Activated T-cell treated with anti-CD3 and anti-CD28 coated beads, Interleukin-2, amount 50 U/mL, for 72 hours (primary cell): ENCODE measurements around the gene SGMS1. TPM values are rescaled to one million over a fixed set of nuclear protein-coding genes. Genes with fewer than 3 reads are reported as not detected.

Experiments
- ATAC-seq, 2 donors: fragments of 150-1000 bp; cut with Tn5 transposase; replicated peaks in 1 of 2; 2 replicates each; pipeline ENCODE4 v1.10.0; 2021; ENCODE audit warnings: moderate library complexity in 2 of 2, mild to moderate bottlenecking in 1 of 2
- DNase-seq, 2 donors: peaks; one replicate each; pipeline ENCODE4 v3.0.0; 2021 to 2022; ENCODE audit warnings: mixed read lengths in 1 of 2
- H3K27ac Mint-ChIP-seq: one replicate; pipeline ENCODE4 v1.8.0; 2022; ENCODE audit warnings: mild to moderate bottlenecking, moderate library complexity, mixed read lengths
- H3K27me3 Mint-ChIP-seq: one replicate; pipeline ENCODE4 v1.8.0; 2022; ENCODE audit warnings: low read depth, mixed read lengths
- H3K36me3 Mint-ChIP-seq, 2 donors: one replicate each; pipeline ENCODE4 v1.8.0; 2022; ENCODE audit warnings: mixed read lengths in 2 of 2, mild to moderate bottlenecking in 1 of 2; ENCODE audit not compliant: insufficient read depth in 2 of 2
- H3K4me1 Mint-ChIP-seq: one replicate; pipeline ENCODE4 v1.8.0; 2022; ENCODE audit warnings: low read depth, mixed read lengths
- H3K4me3 Mint-ChIP-seq, 2 donors: one replicate each; pipeline ENCODE4 v1.8.0; 2022; ENCODE audit warnings: mild to moderate bottlenecking in 2 of 2, mixed read lengths in 2 of 2, moderate library complexity in 2 of 2
- H3K9me3 Mint-ChIP-seq, 2 donors: one replicate each; pipeline ENCODE4 v1.8.0; 2022; ENCODE audit warnings: mixed read lengths in 2 of 2
- total RNA-seq, 2 donors: library from RNA; stranded (reverse); gene quantifications; one replicate each; pipeline ENCODE4 v1.2.3, GENCODE V29; 2022

Gene SGMS1
- total RNA-seq, 2 donors from 2014 or later, result 8.9 to 9.7 TPM

DNA sequence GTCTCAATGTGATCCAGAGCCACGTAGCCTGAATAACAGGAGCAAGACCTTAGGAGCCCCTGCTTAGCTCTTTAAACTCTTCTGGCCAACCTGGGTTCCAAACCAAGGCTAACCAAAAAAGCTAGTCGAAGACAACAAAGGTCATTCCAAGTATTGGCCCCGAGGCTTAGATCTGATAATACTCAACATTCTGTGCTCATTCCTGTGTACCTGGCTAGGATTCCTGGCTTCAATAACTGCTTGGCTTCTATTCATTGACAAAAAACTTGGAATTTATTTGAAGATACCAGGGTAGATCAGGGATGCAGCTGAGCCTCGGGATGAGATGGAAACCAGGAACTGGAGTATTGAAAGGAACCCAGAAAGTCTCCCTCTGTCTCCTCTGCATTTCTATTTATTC is 4.1 kb upstream of the SGMS1 start:
- no peak overlapping the region for H3K4me3 Mint-ChIP-seq
- peaks cover 28% of the 10 kb centered on the region for H3K4me1 Mint-ChIP-seq
- peaks cover 0 to 3% of the 10 kb centered on the region in 2 donors for H3K36me3 Mint-ChIP-seq
- H3K27ac Mint-ChIP-seq, result no peak overlapping the region
- DNase-seq (no peak), ATAC-seq (no peak)
- peaks cover 26% of the 10 kb centered on the region for H3K27me3 Mint-ChIP-seq
- no peaks in the 10 kb centered on the region for H3K9me3 Mint-ChIP-seq

DNA sequence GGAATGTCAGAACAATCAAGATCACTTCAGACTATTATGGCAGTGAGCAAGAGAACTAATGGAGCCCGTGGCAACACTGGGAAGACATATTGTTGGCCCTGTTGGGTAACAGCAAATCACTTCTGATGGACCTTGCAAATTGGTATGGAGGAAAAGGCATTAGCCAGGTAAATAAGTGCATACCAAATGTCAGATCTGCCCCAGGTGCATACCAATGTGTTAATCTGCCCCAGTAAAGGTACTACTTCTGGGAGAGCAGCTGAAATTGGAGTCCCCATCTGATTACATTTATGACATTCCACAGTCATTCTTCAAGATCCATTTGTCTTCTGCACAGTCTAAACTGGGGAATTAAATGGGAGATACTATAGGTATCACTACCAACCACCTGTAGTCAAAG is 3.7 kb upstream of the SGMS1 start:
- H3K36me3 Mint-ChIP-seq, result peaks cover 0 to 3% of the 10 kb centered on the region in 2 donors

DNA sequence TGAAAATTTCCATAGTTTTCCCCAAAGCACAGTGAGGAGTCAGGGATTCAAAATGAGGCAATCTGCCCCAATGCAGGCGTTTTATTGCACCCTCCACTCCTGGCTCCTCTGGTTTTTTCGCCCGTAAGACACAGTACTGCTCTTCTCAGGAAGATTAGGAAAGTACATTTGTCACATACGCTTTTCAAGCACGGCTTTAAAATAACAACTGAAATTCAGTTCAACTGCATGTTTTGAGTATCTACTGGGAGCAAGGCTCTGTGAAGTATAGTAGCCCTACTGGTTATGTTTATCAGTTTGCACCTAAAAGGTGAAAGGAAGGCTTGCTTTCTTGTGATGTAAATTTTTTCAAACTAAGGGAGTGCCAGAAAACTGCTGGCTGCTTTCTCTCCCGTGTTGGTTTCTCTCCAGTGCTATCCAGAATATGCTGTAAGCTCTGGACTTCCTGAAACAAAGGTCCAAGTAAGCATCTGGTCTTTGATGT is 1.9 kb upstream of the SGMS1 start:
- peaks cover 0 to 3% of the 10 kb centered on the region in 2 donors for H3K36me3 Mint-ChIP-seq
- peak overlapping the region; percentile 75 for H3K27ac Mint-ChIP-seq
- peaks cover 8% of the 10 kb centered on the region for H3K27me3 Mint-ChIP-seq
- peaks cover 46% of the 10 kb centered on the region for H3K4me1 Mint-ChIP-seq
- DNase-seq (no peak), ATAC-seq (no peak)
- peak overlapping the region; percentile 93 to 97 for H3K4me3 Mint-ChIP-seq
- H3K9me3 Mint-ChIP-seq, result no peaks in the 10 kb centered on the region

More for the DNA sequence above, 3.7 kb upstream of the SGMS1 start:
- ATAC-seq, result no peak
- Mint-ChIP-seq H3K9me3 (no peaks in the 10 kb centered on the region), H3K4me1 (peaks cover 30% of the 10 kb centered on the region), H3K4me3 (no peak overlapping the region), H3K27ac (no peak overlapping the region), H3K27me3 (peaks cover 21% of the 10 kb centered on the region)
- DNase-seq, result no peak

DNA sequence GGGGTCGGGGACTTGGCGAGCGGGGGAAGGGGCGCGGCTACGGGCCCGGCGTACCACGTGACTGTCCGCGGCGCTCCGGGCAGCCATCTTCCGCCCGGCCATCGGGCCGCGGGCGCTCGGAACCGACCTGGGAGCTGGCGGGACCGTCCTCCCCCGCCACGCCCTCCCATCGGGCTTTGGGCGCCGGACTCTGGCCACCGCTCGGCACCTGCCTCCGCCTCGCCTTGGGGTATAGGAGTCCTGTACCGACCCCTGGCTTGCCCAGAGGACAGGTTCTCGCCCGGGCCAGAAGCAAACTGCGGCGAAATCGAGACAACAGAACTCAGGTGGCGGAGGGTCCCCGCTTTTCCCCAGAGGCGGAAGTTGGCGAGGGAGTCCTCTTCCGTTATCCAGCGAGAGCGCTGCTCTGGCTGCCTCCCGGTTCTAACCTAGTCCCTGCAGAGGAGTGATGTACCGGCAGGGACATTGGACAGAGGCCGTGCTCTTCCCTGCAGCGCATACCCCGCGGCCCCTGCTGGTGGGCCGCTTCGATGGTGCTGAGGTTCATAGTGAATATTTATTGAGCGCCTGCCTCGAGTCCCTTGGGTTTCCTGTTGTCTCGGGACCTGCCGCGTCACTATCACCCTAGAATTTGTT is 1.2 kb upstream of the SGMS1 start:
- peaks cover 3% of the 10 kb centered on the region for H3K27me3 Mint-ChIP-seq
- peak; percentile 44 to 54 for ATAC-seq

DNA sequence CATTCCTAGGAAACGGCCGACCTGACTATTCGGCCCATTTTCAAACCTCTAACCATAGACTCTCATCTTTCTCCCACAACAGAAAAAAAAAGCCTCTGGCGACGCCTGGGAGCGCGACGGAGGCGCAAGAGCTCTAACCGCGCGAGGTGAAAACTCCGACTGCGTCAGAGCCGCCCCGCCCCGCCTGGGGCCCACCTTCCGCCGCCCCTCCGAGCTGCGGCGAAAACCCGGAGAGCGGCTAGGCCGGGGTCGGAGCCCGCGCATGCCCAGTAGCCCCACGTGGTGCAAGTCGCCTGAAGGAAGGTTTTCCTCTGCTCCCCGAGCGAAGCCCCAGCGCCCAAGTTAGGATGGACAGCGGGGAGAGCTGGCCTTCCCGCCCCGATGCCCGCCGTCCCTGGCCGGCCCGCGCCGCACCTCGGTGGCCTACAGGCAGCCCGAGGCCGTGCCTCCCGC is 683 bp upstream of the SGMS1 start:
- Mint-ChIP-seq H3K27me3 (no peaks in the 10 kb centered on the region), H3K36me3 (peaks cover 0 to 3% of the 10 kb centered on the region in 2 donors)

More for the DNA sequence above, 1.2 kb upstream of the SGMS1 start:
- peak overlapping the region; percentile 75 for H3K27ac Mint-ChIP-seq
- H3K4me3 Mint-ChIP-seq, result peak overlapping the region; percentile 93 to 97
- H3K4me1 Mint-ChIP-seq, result peaks cover 46% of the 10 kb centered on the region
- DNase-seq, result peak; percentile 55 to 57
- H3K9me3 Mint-ChIP-seq, result no peaks in the 10 kb centered on the region
- H3K36me3 Mint-ChIP-seq, result peaks cover 0 to 3% of the 10 kb centered on the region in 2 donors

DNA sequence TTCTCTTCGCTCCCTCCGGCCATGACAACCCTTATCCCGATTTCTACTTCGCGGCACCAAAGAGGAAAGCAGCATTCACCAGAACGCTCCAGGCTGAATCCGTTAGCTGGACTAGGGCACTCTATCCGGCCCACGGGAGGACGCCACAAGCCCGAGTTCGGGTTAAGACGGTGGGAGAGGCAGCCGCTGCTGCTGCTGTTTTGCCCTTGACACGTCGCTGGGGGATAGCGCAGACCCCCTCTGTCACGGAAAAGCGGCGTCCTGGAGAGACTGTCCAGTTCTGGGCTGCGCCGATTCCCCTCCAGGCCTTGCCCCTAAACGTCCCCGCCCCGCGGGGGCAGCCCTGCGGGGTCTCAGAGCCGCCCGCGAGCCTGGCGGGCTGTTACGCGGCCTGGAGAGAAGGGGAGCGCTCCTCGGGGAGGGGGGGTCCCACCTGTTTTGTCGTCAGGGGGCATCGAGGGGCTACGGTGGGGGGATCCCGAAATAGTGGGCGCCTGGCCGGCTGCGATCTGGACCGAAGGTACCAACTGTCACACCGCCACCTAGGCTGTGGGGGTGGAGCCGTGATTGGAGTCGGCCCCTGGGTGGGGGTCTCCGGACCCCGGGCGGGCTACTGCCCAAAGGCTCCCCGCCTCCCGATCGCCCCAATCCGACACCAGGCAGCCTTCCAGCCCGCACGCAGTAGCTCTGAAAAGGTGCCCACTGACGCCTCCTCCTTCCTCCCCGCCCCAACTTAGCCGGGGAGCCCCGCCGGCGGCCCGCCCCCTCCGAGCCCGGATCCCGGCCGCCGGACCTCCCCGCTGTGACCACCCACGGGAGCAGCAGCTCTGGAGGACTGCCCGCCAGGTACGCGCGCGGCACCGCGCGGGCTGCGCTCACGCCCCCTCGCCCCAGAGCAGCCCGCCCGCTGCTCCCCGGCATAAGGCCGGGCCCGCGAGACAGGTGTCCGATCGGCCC is 772 bp downstream of the SGMS1 start:
- DNase-seq (peak; percentile 60 to 63), ATAC-seq (peak; percentile 14 to 34)
- H3K27me3 Mint-ChIP-seq, result no peaks in the 10 kb centered on the region
- peak overlapping the region; percentile 93 to 97 for H3K4me3 Mint-ChIP-seq
- peaks cover 0 to 3% of the 10 kb centered on the region in 2 donors for H3K36me3 Mint-ChIP-seq
- peak overlapping the region; percentile 79 for H3K27ac Mint-ChIP-seq
- no peaks in the 10 kb centered on the region for H3K9me3 Mint-ChIP-seq
- peaks cover 49% of the 10 kb centered on the region for H3K4me1 Mint-ChIP-seq

More for the DNA sequence above, 683 bp upstream of the SGMS1 start:
- H3K4me1 Mint-ChIP-seq, result peaks cover 46% of the 10 kb centered on the region
- peak overlapping the region; percentile 93 to 97 for H3K4me3 Mint-ChIP-seq
- H3K9me3 Mint-ChIP-seq, result no peaks in the 10 kb centered on the region
- H3K27ac Mint-ChIP-seq, result peak overlapping the region; percentile 91
- DNase-seq (peak; percentile 96 to 99), ATAC-seq (peak; percentile 74 to 77)

DNA sequence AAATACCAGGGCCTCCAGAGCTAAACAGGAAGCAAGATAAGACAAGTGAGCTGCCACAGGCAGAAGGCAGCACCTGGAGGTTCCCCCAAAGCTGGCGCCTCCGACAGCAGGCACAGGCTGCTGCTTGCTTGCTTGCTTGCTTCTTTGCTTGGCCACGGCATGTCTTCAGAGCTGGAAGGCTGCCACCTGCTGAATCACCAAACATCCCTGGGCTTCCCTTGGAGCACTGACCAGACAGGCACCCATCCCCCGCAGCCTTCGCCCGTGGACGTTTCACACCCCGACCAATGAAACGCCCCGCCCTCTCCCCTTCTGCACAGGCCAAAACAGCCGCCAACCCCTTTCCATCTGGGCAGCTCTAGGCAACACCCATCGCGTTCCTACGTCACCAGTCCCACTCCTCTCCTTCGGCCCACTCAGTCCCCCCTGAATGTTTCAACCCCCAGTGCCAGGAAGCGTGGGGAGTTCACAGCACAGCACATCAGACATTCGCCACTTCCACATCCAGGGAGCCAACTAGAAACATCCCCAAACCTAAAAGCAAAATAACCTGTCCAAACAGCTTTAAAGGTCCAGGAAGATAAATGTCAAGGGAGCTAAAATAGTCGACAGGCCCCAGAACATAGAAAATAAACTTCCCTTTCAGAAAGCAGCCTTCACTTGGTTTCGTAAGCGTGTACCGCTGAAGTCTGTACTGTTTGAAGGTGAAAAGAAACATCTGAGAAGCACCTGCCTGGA is 1.6 kb downstream of the SGMS1 start:
- DNase-seq (peak; percentile 53 to 54), ATAC-seq (peak in 1 of 2 donors; percentile 8)
- Mint-ChIP-seq H3K27ac (peak overlapping the region; percentile 79), H3K9me3 (no peaks in the 10 kb centered on the region), H3K36me3 (no peaks in the 10 kb centered on the region), H3K4me1 (peaks cover 49% of the 10 kb centered on the region), H3K4me3 (peak overlapping the region; percentile 93 to 97), H3K27me3 (no peaks in the 10 kb centered on the region)

DNA sequence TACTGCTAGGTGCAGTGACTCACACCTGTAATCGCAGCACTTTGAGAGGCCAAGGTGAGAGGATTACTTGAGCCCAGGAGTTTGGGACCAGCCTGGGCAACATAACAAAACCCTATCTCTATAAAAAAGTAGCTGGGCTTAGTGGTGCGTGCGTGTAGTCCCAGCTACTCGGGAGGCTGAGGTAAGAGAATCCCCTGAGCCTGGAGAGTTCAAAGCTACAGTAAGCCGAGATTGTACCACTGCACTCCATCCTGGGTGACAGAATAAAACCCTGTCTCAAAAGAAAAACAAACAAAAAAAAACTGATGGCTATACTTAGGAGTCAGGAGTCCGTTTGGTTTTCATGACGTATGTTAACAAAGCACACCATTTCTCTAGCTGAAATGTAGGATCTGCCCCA is 2.9 kb downstream of the SGMS1 start:
- Mint-ChIP-seq H3K27ac (no peak overlapping the region), H3K4me3 (peak overlapping the region; percentile 58 to 97)

DNA sequence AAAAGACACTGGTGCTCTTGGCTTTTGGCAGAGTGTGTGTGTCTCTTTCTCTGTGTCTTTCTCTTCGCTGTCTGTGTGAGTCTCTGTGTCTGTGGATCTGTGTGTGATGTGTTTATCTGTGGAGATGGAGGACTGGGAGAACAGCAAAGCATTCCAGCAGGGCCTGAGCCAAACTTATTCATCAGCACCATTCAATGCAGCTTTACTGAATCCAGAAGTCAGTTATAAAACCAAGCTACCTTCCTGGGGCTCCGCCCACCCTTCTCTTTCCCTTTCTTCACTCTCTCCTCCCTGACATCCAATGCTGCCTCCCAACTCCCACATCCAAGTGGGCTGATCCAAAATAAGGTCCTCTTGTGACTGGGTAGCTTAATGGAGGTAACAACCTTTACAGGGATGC is 3.9 kb downstream of the SGMS1 start:
- DNase-seq, result no peak
- H3K9me3 Mint-ChIP-seq, result no peaks in the 10 kb centered on the region
- no peak overlapping the region for H3K27ac Mint-ChIP-seq
- peaks cover 47% of the 10 kb centered on the region for H3K4me1 Mint-ChIP-seq
- ATAC-seq, result no peak
- H3K4me3 Mint-ChIP-seq, result no peak overlapping the region
- no peaks in the 10 kb centered on the region for H3K27me3 Mint-ChIP-seq
- H3K36me3 Mint-ChIP-seq, result no peaks in the 10 kb centered on the region

More for the DNA sequence above, 2.9 kb downstream of the SGMS1 start:
- H3K9me3 Mint-ChIP-seq, result no peaks in the 10 kb centered on the region
- peaks cover 49% of the 10 kb centered on the region for H3K4me1 Mint-ChIP-seq
- H3K36me3 Mint-ChIP-seq, result no peaks in the 10 kb centered on the region
- DNase-seq (no peak), ATAC-seq (no peak)
- no peaks in the 10 kb centered on the region for H3K27me3 Mint-ChIP-seq

DNA sequence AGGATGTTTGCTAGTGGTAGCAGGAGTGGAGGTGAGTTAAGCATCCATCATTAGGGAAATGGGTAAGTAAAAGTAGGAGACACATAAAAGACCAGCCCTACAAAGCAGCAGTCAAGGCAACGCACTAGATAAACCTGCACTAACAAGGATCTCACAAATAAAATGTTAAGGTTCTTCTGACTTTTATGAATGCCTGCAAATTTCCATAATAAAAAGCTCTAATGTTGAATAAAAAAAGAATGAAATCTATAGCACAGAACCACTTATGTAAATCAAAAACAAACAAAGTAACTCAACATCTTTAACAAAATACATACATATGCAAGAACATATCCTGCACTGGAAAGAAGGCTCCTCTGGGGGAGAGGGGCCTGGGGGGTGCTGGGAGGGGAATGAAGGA is 4.6 kb downstream of the SGMS1 start:
- Mint-ChIP-seq H3K27ac (no peak overlapping the region), H3K9me3 (no peaks in the 10 kb centered on the region), H3K4me3 (peak overlapping the region in 1 of 2 donors; percentile 58), H3K36me3 (no peaks in the 10 kb centered on the region), H3K4me1 (peaks cover 47% of the 10 kb centered on the region), H3K27me3 (no peaks in the 10 kb centered on the region)
- DNase-seq (no peak), ATAC-seq (no peak)

DNA sequence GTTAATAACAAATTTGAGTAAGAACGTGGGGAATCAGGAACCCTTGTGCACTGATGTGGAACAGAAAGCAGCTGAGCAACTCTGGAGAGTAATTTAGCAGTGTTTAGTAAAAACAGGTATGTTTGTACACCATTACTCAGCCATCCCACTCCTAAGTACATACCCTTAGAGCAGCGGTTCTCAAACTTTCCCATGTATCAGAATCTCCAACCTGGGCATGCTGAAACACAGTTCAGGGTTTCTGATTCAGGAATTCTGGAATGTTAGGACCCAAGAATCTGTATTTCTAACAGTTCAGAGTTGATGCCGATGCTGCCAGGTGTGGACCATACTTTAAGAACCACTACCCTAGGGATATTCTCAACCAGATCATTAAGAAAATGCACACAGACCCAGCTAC is 5.1 kb downstream of the SGMS1 start:
- H3K27ac Mint-ChIP-seq, result no peak overlapping the region
- no peaks in the 10 kb centered on the region for H3K9me3 Mint-ChIP-seq
- ATAC-seq (no peak), DNase-seq (no peak)
- H3K4me1 Mint-ChIP-seq, result peaks cover 50% of the 10 kb centered on the region
- H3K36me3 Mint-ChIP-seq, result no peaks in the 10 kb centered on the region
- H3K4me3 Mint-ChIP-seq, result peak overlapping the region in 1 of 2 donors; percentile 58
- no peaks in the 10 kb centered on the region for H3K27me3 Mint-ChIP-seq

DNA sequence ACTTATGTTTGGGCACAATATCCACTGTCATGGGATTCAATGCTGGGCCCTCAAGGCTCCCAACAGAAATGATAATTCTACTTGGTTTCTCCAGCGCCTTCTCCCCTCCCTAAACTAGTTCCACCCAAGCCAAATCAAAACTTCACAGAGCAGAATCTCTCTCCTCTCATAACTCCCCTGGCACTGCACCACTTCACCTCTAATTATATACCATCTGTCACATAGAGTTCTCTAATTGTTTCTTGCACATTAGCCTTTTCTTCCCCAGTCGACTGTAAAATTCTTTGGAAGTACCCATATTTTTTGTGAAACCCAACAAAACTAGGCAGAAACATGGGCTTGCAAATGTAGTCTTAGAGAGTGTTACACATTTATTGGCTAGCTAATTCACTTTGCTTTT is 8.1 kb downstream of the SGMS1 start:
- ATAC-seq, result no peak
- peaks cover 52% of the 10 kb centered on the region for H3K4me1 Mint-ChIP-seq
- no peaks in the 10 kb centered on the region for H3K27me3 Mint-ChIP-seq
- no peak overlapping the region for H3K4me3 Mint-ChIP-seq
- H3K36me3 Mint-ChIP-seq, result no peaks in the 10 kb centered on the region
- no peak overlapping the region for H3K27ac Mint-ChIP-seq
- DNase-seq, result no peak
- no peaks in the 10 kb centered on the region for H3K9me3 Mint-ChIP-seq
